ENCODE measurements around the gene SORBS1. TPM values are rescaled to one million over a fixed set of nuclear protein-coding genes. Genes with fewer than 3 reads are reported as not detected.

The SORBS1 gene
- total and polyA plus RNA-seq, 2 donors (not counting 1 experiment from before 2014, with no cell fraction given) = 0.21 to 1.5 TPM

- POLR2A ChIA-PET = no interaction called here
- no peak for TF ChIP-seq CTCF (IDR thresholded peaks at IDR 0.05)
- no peak for TF ChIP-seq EZH2 (IDR thresholded peaks at IDR 0.05; ENCODE audit: borderline replicate concordance, insufficient read depth, low read depth, low read length, poor library complexity, severe bottlenecking)
- Histone ChIP-seq H2AFZ (ENCODE audit: insufficient read depth, low read depth, low read length, poor library complexity, severe bottlenecking) (no peak overlapping the region), H3K4me3 (ENCODE audit: control extremely low read depth in 1 of 5, extremely low read depth in 1 of 5, insufficient read depth in 1 of 5, low read depth in 2 of 5, low read length in 4 of 5) (no peak overlapping the region), H3K4me2 (replicated peaks; ENCODE audit: low read depth, low read length, poor library complexity, severe bottlenecking) (no peak overlapping the region), H3K4me1 (ENCODE audit: control insufficient read depth in 2 of 2, insufficient read depth in 2 of 2, low read length in 2 of 2) (peaks cover 16% of the 10 kb centered on the region in 2 donors), H3K27me3 (replicated peaks in 1 of 4; ENCODE audit: control extremely low read depth in 1 of 4, control insufficient read depth in 3 of 4, insufficient read depth in 4 of 4, low read length in 3 of 4) (no peaks in the 10 kb centered on the region), H3K9ac (ENCODE audit: low read length) (no peak overlapping the region), H3K79me2 (ENCODE audit: control insufficient read depth, insufficient read depth, low read length) (no peaks in the 10 kb centered on the region), H4K20me1 (ENCODE audit: control insufficient read depth, insufficient read depth, low read length, poor library complexity, severe bottlenecking) (no peaks in the 10 kb centered on the region), H3K9me3 (ENCODE audit: control extremely low read depth in 1 of 3, control insufficient read depth in 2 of 3, insufficient read depth in 1 of 3, low read length in 2 of 3) (no peaks in the 10 kb centered on the region), H3K27ac (ENCODE audit: low read length in 2 of 2) (no peak overlapping the region), H3K36me3 (replicated peaks in 1 of 2; ENCODE audit: control extremely low read depth in 1 of 2, control insufficient read depth in 1 of 2, extremely low read depth in 1 of 2, insufficient read depth in 2 of 2, low read length in 1 of 2) (no peaks in the 10 kb centered on the region)
- Mint-ChIP-seq H3K4me3 (no peak overlapping the region), H3K27ac (no peak overlapping the region), H3K27me3 (no peaks in the 10 kb centered on the region), H3K9me3 (ENCODE audit: insufficient read depth) (peaks cover 4% of the 10 kb centered on the region), H3K4me1 (peaks cover 25% of the 10 kb centered on the region)
- DNase-seq = no peak
- intact Hi-C loops (cut with micrococcal nuclease) = no loop called here
- CTCF ChIA-PET = no interaction called here
- ATAC-seq (ENCODE audit: low read depth) = no peak
- WGBS (ENCODE audit: insufficient coverage) = no CpG with 5 or more reads among the region's 1 CpG
These were observed 254.3 kb downstream of the SORBS1 start for GRCh38 chr10:95306851-95307250.

GRCh38 chr10:95306318-95306650 is 254.9 kb downstream of the SORBS1 start:
- Histone ChIP-seq H3K9me3 (ENCODE audit: control extremely low read depth in 1 of 3, control insufficient read depth in 2 of 3, insufficient read depth in 1 of 3, low read length in 2 of 3) (no peaks in the 10 kb centered on the region), H3K27me3 (replicated peaks in 1 of 4; ENCODE audit: control extremely low read depth in 1 of 4, control insufficient read depth in 3 of 4, insufficient read depth in 4 of 4, low read length in 3 of 4) (no peaks in the 10 kb centered on the region), H3K4me1 (ENCODE audit: control insufficient read depth in 2 of 2, insufficient read depth in 2 of 2, low read length in 2 of 2) (peaks cover 16% of the 10 kb centered on the region in 2 donors), H4K20me1 (ENCODE audit: control insufficient read depth, insufficient read depth, low read length, poor library complexity, severe bottlenecking) (no peaks in the 10 kb centered on the region), H2AFZ (ENCODE audit: insufficient read depth, low read depth, low read length, poor library complexity, severe bottlenecking) (no peak overlapping the region), H3K36me3 (replicated peaks in 1 of 2; ENCODE audit: control extremely low read depth in 1 of 2, control insufficient read depth in 1 of 2, extremely low read depth in 1 of 2, insufficient read depth in 2 of 2, low read length in 1 of 2) (no peaks in the 10 kb centered on the region), H3K9ac (ENCODE audit: low read length) (no peak overlapping the region), H3K27ac (ENCODE audit: low read length in 2 of 2) (no peak overlapping the region), H3K79me2 (ENCODE audit: control insufficient read depth, insufficient read depth, low read length) (no peaks in the 10 kb centered on the region), H3K4me3 (ENCODE audit: control extremely low read depth in 1 of 5, extremely low read depth in 1 of 5, insufficient read depth in 1 of 5, low read depth in 2 of 5, low read length in 4 of 5) (no peak overlapping the region), H3K4me2 (replicated peaks; ENCODE audit: low read depth, low read length, poor library complexity, severe bottlenecking) (no peak overlapping the region)
- 100% methylated on average over 3 of the region's 3 CpGs for WGBS (ENCODE audit: insufficient coverage)
- DNase-seq (no peak), ATAC-seq (ENCODE audit: low read depth) (no peak)
- Mint-ChIP-seq H3K9me3 (ENCODE audit: insufficient read depth) (peaks cover 4% of the 10 kb centered on the region), H3K4me1 (peaks cover 23% of the 10 kb centered on the region), H3K27me3 (no peaks in the 10 kb centered on the region), H3K4me3 (no peak overlapping the region), H3K27ac (no peak overlapping the region)
- no peak for TF ChIP-seq EZH2 (IDR thresholded peaks at IDR 0.05; ENCODE audit: borderline replicate concordance, insufficient read depth, low read depth, low read length, poor library complexity, severe bottlenecking)
- TF ChIP-seq CTCF (IDR thresholded peaks at IDR 0.05) = no peak
- intact Hi-C loops (cut with micrococcal nuclease) = no loop called here
- ChIA-PET POLR2A (no interaction called here), CTCF (interaction anchor here (1.1 kb wide), 1 partner anchor 59 kb away, joined by 3 read pairs; no protein-coding TSS in a partner anchor)
